SK-N-MC (cell line): ENCODE data around the gene MDN1.

Experiments used
- DNase-seq: peaks from one replicate; pipeline ENCODE4 v3.0.0-alpha.2; 2011; ENCODE audit warnings: low read depth, low spot score
- H3K27ac ChIP-seq: fragments of 200-600 bp; sonication (generic); 2 replicates; pipeline ENCODE4 v1.5.1; 2016; ENCODE audit warnings: mixed run types
- H3K36me3 ChIP-seq: fragments of 200-600 bp; sonication (generic); 2 replicates; pipeline ENCODE4 v1.6.1; 2017; ENCODE audit warnings: antibody characterized with exemption, low read length, mixed read lengths; ENCODE audit not compliant: insufficient read depth
- H3K4me3 ChIP-seq: fragments of 200-600 bp; sonication (generic); 2 replicates; pipeline ENCODE4 v1.5.1; 2016
- H3K9ac ChIP-seq: fragments of 200-600 bp; sonication (generic); 2 replicates; pipeline ENCODE4 v1.8.0; 2017; ENCODE audit warnings: mixed run types, mixed read lengths; ENCODE audit not compliant: insufficient read length
- H3K9me3 ChIP-seq: fragments of 200-600 bp; sonication (generic); 2 replicates; pipeline ENCODE4 v1.6.1; 2017; ENCODE audit warnings: low read depth, mild to moderate bottlenecking, antibody characterized with exemption, low read length, moderate library complexity, mixed read lengths
- EZH2 ChIP-seq: fragments of 200-600 bp; sonication (generic); IDR thresholded peaks from one replicate; pipeline ENCODE4 v1.6.1; 2017; ENCODE audit warnings: antibody characterized with exemption
- FOXP2 ChIP-seq: optimal IDR thresholded peaks from 2 replicates; pipeline ENCODE3; 2011; ENCODE audit warnings: mild to moderate bottlenecking, moderate library complexity; ENCODE audit not compliant: insufficient read depth; ENCODE audit errors: extremely low read length, control extremely low read depth
- POLR2AphosphoS5 ChIP-seq: IDR thresholded peaks from 2 replicates; pipeline ENCODE4 v1.6.1; 2012; ENCODE audit warnings: mild to moderate bottlenecking, low read depth, low read length, borderline replicate concordance

The MDN1 gene

GRCh38 chr6:89605861-89606260, 213.7 kb downstream of the MDN1 start:
- no peak overlapping the region for H3K4me3 ChIP-seq
- DNase-seq, result no peak

GRCh38 chr6:89604653-89605052, 214.9 kb downstream of the MDN1 start:
- no peak for TF ChIP-seq EZH2
- TF ChIP-seq FOXP2, result no peak
- TF ChIP-seq POLR2AphosphoS5, result no peak
- Histone ChIP-seq H3K9me3 (no peaks in the 10 kb centered on the region), H3K4me3 (no peak overlapping the region), H3K27ac (no peak overlapping the region), H3K9ac (no peak overlapping the region), H3K36me3 (no peaks in the 10 kb centered on the region)
- DNase-seq, result no peak

More at GRCh38 chr6:89605861-89606260, 213.7 kb downstream of the MDN1 start:
- H3K36me3 ChIP-seq, result no peaks in the 10 kb centered on the region
- no peak overlapping the region for H3K9ac ChIP-seq
- H3K9me3 ChIP-seq, result no peaks in the 10 kb centered on the region
- TF ChIP-seq EZH2 (no peak), FOXP2 (no peak), POLR2AphosphoS5 (no peak)
- no peak overlapping the region for H3K27ac ChIP-seq

DNA sequence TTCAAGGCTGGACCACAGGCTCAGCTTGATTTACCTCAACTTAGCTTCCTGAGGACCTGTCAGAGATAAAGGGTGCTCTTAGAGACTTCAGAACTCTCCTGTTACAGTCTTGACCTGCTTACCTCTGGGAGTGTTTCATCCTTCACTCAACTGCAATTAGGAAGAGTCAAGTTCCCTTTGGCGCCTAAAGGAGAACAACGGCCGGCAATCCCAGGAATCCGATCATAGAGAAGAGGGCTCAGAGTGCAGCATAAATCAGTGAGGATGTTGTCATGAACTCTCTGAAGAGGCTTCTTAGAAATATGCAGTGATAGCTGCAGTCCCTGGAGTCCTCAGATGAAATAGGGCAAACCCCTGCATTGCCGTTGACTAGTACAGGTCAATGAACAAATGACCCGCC, 217.4 kb downstream of the MDN1 start:
- H3K4me3 ChIP-seq, result no peak overlapping the region
- no peak for DNase-seq
- no peaks in the 10 kb centered on the region for H3K36me3 ChIP-seq
- TF ChIP-seq FOXP2 (no peak), EZH2 (no peak), POLR2AphosphoS5 (no peak)
- H3K9ac ChIP-seq, result no peak overlapping the region
- no peak overlapping the region for H3K27ac ChIP-seq
- H3K9me3 ChIP-seq, result no peaks in the 10 kb centered on the region

DNA sequence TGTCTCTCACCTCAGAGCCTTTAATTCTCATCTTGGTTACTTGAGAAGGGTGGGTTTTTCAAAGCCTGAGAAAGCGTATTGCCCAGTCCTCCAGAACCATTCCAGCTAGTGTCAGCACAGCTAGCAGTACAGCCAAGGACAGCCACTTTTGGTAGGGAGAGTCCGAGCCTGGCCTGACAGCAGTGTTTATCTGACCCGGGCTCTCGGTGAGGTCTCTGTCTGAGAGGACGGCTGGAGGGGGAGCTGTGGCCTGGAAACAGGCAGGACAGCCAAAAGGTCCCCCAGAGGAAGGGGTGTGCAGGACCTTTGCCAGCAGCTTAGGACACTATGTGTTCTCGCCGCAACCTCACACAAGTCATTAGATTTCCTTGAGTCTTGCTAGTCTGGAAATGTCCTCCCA, 219.9 kb downstream of the MDN1 start:
- DNase-seq, result no peak
- Histone ChIP-seq H3K9me3 (no peaks in the 10 kb centered on the region), H3K27ac (no peak overlapping the region), H3K9ac (no peak overlapping the region), H3K4me3 (no peak overlapping the region), H3K36me3 (no peaks in the 10 kb centered on the region)
- no peak for TF ChIP-seq EZH2
- no peak for TF ChIP-seq FOXP2
- no peak for TF ChIP-seq POLR2AphosphoS5

DNA sequence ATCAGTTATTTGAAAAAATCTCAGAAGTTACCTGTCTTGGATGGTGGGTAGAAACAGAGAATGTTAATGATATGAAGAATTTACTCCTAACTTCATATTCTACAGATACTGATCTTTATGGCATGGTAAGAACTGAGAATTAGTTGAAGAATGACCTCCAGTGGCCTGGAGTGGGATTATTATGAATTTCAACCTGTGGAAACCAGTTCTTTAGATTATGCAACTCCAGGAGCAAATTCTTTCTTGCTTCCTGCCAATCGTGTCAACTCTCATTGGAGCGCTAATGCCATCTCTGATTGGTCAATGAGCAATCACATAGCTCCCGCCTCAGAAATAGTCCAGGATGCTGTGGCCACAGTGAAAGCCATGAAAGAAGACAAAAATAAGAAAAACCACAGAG, 221.6 kb downstream of the MDN1 start:
- DNase-seq, result no peak
- no peak overlapping the region for H3K9ac ChIP-seq
- no peaks in the 10 kb centered on the region for H3K36me3 ChIP-seq
- H3K27ac ChIP-seq, result no peak overlapping the region
- no peaks in the 10 kb centered on the region for H3K9me3 ChIP-seq
- TF ChIP-seq EZH2, result no peak
- no peak for TF ChIP-seq FOXP2
- no peak for TF ChIP-seq POLR2AphosphoS5
- H3K4me3 ChIP-seq, result no peak overlapping the region

DNA sequence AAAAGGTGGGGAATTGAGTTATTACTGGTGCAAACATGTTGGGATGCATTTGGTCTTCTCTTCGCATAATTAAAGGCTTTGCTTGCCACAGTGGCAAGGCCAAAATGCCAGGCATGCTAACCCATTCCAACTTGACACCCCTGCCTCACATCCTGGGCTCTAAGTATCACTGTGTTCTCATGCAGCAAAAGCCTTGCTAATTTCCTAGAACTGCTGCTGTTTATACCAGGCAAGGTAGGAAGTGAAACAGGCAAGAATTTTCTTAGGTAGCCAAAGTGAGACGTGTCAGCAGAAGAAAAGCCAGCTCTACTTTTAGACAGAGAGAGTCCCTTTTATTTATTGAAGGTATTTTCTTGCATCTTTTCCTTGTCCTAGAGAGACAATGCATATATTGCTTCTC, 222.2 kb downstream of the MDN1 start:
- DNase-seq, result no peak
- Histone ChIP-seq H3K9ac (no peak overlapping the region), H3K4me3 (no peak overlapping the region), H3K27ac (no peak overlapping the region), H3K36me3 (no peaks in the 10 kb centered on the region), H3K9me3 (no peaks in the 10 kb centered on the region)
- TF ChIP-seq FOXP2 (no peak), POLR2AphosphoS5 (no peak), EZH2 (no peak)

GRCh38 chr6:89596484-89596883, 223.1 kb downstream of the MDN1 start:
- Histone ChIP-seq H3K9me3 (no peaks in the 10 kb centered on the region), H3K27ac (no peak overlapping the region), H3K4me3 (no peak overlapping the region), H3K36me3 (no peaks in the 10 kb centered on the region), H3K9ac (no peak overlapping the region)
- TF ChIP-seq FOXP2 (no peak), POLR2AphosphoS5 (no peak), EZH2 (no peak)
- DNase-seq, result no peak

- DNase-seq, result no peak
- Histone ChIP-seq H3K9ac (no peak overlapping the region), H3K27ac (no peak overlapping the region), H3K9me3 (no peaks in the 10 kb centered on the region), H3K36me3 (no peaks in the 10 kb centered on the region), H3K4me3 (no peak overlapping the region)
- TF ChIP-seq POLR2AphosphoS5 (no peak), FOXP2 (no peak), EZH2 (no peak)
Observed at GRCh38 chr6:89596056-89596455, 223.5 kb downstream of the MDN1 start.
